Activated CD4-positive, alpha-beta T cell treated with anti-CD3 and anti-CD28 coated beads, Interleukin-2, amount 50 U/mL, for 16 hours (primary cell): Measurements from ENCODE around the gene BRD7.

ENCODE experiments used
- DNase-seq: peaks from one replicate; pipeline ENCODE4 v3.0.0-alpha.2; 2020

BRD7 gene

DNA sequence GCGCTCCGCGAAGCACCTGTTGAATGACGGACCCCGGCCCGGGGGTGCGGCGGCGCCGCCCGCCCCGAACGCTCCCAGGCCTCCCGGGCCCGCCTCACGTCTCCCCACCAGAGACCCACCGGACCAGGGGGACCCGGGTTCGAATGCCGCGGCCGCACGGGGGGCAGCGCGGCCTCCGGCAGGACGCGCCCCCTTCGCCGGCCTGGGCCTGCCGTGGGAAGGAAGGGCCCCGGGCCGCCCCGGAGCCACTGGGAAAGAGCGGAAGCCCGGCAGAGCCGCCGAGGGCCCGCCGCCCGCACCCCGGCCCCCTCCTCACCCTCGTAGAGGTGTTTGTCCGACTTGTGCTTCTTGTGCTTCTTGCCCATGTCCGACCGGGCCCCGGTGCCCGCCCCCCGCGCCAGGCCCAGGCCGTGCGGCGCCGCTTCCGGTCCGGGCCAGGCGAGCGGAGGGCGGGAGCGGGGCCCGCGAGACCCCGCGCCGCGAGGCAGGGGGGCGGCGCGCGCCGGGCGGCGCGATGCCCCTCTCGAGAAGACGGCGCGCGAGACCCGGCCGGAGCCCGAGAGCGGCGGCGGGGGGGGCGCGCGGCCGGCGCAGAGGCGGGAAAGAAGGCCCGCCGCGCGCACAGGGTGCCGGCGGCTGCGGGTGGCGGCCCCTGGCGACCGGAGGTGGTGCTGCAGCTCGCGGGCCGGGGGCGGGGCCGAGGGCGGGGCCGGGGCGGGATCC is at the start of gene BRD7:
TSS of gene BRD7 (minus strand) at position 579 of the 723 bp plus-strand sequence. CDS start at position 365, 214 bp downstream.
- DNase-seq: peak; percentile 63

DNA sequence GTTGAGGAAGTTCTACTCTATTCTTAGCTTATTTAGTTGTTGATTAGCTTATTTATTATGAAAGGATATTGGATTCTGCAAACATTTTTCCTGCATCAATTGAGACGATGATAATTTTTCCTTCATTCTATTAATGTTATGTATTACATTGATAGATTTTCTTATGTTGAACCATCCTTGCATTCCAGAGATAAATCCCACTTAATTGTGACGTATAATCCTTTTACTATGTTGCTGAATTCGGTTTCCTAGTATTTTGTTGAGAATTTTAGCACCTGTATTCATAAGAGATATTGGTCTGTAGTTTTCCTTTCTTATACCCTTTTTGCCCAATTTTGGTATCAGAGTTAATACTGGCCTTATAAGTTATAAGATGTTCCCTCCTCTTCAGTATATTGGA is 47.6 kb upstream of the BRD7 start:
- no peak for DNase-seq

DNA sequence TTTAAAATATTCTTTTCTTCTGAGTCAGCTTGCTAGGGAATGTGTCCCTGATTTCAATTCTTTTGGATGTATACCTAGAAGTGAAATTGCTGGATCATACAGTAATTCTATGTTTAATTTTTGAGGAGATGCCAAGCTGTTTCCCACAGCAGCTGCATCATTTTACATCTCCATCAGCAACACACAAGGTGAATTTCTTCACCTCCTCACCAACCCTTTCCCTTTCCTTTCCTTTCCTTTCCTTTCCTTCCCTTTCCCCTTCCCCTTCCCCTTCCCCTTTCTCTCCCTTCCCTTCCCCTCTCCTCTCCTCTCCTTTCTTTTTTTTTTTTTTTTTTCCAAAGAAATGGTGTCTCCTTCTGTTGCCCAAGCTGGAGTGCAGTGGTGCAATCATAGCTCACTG is 45.4 kb upstream of the BRD7 start:
- DNase-seq: no peak

DNA sequence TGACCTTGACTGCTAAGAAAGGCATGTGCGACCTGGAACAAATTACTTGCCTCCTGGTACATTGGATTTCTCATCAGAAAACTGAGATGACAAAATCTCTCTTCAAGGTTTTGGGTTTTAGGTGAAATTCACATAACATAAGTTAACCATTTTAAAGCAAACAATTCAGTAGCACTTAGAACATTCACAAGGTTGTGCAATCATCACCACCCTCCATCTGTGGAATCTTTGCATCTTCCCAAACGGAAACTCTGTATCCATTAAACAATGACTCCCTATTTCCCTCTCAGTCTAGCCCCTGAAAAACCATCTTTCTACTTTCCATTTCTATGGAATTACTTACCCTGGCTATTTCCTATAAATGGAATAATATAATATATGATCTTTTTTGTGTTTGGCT is 42.2 kb upstream of the BRD7 start:
- no peak for DNase-seq

DNA sequence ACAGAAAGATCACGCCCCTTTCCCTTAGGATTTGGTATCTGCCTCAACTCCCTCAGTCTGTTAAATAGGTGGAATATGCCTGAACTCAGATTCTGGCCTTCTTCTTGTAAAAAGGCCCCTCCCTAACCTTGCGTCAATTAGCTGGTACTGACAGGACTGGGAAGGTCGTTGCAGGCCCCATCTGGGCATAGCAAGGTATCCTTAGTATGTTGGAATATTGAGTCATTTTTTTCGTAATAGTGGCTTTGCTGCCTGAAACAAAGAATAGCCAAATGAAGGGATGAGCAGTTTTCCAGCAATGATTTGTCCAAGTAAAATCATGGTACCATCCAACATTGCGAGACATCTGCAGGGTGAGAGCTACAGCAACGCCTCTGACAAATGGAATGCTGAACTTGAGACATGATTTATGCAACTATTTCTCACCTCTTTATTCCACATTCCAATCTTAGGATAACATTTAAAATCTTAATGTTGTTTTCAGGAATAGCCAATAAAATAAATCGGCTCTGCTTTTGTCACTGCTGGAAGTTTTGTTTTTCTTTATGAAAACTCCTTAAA is 39.3 kb upstream of the BRD7 start:
- no peak for DNase-seq

DNA sequence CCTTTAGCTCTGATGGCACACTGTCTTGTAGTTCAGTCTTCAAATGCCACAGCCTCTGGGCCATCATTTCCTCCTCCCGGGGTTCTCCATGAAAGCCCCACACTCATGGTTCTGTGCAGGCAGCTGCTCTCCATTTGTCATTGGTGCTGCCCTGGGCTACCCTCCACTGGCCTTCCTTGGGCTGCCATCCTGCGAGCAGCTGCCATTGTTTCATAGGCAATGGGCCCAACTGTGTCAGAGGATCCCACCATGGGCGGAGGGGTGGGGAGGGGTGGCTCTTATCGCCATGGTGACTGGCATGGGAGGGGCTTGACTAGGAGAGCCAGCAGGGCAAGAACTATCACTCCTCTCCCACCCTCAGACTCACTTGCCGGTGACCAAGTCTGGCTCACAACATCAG is 38.6 kb upstream of the BRD7 start:
- DNase-seq: no peak

DNA sequence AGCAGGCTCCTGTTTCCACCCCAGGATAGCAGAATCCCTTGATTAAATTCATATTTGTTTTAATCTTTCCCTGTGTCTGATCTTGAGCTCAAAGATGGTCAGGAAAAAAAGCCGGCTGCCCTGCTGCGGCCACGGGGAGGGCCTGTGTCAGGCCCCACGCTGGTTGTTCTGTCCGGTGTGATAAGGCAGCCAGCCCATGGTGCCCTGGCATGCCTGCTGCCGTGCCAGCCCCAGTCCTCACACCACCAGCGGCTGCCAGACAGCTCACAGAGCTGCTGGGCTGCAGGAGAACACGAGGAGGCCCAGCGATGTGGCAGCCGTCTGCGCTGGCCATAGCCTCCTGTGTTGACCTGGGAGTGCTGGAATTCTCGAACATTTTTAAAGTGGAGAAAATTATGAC is 34.7 kb upstream of the BRD7 start:
- DNase-seq: no peak

DNA sequence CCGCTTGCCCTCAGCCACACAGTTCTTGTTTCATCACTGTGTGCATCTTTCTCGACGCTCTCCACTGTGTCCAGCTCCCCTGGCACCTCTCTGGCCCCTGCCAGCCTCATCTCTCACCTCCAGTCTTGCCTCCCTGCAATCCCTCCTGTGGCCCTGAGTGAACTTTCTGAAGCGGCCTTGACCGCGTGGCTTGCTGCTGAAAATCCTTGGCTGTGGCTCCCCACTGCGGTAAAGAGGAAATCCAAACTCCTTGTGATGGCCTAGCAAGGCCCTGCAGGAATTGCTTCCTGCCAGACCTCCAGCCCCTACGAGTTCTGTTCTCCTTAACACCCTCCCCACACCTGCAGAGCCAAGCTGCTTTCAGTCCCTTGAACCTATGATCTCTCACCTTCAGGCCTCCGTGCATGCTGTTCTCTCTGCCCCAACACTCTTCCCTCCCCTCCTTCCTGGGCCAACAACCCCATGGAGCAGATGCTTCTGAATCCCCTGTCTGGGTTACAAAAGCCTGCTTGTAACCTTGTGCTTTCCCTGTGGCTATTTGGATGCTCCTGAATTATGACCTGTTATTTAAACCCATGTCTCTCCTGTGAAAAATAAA is 33.6 kb upstream of the BRD7 start:
- DNase-seq: no peak

DNA sequence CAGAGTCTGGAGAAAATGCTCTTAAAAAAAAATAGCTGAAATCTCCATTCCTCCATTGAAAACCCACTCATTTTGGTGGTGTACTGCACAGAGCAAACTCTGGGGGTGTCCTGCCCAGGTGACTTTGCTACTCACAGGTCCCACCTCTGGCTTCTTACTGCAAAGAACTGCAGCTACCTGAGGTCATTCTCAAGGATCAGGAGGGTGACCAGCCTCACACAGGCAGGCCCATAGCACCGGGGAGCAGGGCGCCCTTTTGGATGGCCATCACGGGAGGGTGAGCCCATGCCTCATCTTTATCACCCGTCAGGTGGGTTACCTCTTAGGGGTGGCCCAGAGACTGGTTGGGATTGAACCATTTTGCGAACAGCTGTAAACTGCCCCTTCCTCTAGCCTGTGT is 32.6 kb upstream of the BRD7 start:
- no peak for DNase-seq

DNA sequence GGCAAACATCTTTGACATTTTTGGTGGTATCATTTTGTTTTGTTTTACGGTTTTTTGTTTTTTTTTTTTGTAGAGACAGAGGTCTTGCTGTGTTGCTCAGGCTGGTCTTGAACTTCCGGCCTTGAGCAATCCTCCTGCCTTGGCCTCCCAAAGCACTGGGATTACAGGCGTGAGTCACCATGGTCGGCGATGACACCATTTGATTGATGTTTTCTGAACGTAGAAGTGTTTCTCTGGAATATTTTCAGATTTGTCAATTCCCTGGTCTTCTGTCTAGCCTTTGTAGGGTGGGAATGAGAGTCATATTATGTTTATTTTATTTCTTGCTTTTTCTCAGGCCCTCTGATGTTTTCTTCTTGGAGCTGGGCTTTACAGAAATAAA is 32.2 kb upstream of the BRD7 start:
- DNase-seq: no peak

DNA sequence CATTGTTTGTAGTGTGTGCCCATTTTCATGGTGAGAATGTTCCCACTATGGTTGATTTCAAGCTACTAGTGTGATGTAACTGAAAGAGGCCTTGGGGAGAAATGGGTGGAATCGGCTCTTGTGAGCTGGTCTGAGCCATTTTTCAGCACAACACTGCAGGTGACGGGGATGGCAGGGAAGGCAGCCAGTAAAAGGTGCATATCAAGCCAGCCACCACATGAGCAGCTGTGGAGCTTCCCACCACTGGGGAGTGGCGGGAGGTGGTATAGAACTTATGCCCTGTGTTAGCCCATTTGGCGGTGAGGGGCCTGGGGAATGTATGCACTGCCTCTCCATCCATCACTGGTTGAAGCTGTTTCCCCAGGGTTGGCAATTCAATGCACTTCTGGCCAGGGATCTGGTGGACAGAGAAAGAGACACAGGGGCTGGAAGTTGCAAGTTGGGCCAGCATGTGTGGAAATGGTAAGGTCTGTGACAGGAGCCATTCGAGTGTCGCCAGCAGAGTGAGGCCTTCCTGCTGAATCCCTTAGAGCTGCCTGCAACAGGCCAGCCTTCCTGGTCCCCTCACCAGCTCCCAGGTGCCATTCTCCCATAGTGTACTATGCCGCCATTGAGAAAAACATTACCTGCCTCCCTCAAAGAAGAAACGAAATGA is 31.7 kb upstream of the BRD7 start:
- no peak for DNase-seq

DNA sequence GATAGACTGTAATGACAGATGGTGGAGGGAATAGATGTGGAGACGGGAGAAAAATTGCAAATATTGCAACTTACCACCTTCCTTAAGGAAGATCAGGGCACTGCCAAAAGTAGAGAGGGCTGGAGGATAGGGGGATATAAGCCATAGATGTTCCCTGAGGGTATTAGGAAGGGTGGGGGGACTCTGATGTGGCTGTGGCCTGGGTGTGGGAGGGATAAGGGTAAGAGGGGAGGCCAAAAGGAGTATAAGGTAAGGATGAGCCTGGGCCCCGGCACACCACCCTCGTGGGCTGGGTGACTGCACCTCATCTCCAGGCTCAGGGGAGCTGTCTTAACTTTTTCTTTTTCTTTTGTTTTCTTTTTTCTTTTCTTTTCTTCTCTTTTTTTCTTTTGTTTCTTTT is 30.6 kb upstream of the BRD7 start:
- DNase-seq: no peak

DNA sequence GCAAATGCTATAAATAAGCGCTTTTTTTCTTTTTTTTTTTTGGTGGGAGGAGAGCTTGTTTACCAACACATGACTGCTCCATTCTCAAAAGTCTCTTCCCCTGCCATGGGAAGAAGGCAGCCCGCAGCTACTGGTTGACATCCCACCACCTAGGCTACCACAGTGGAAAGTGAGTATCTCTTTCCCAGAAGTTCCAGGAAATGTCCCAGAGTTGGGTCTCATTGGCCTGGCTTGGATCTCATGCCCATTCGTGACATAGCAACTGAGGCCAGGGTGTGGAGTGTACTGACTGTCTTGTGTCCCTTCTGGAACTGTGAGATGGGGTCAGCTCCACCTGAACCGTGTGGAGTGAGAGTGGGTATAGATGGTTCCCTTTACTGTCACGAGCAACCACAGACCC is 29.5 kb upstream of the BRD7 start:
- DNase-seq: no peak

DNA sequence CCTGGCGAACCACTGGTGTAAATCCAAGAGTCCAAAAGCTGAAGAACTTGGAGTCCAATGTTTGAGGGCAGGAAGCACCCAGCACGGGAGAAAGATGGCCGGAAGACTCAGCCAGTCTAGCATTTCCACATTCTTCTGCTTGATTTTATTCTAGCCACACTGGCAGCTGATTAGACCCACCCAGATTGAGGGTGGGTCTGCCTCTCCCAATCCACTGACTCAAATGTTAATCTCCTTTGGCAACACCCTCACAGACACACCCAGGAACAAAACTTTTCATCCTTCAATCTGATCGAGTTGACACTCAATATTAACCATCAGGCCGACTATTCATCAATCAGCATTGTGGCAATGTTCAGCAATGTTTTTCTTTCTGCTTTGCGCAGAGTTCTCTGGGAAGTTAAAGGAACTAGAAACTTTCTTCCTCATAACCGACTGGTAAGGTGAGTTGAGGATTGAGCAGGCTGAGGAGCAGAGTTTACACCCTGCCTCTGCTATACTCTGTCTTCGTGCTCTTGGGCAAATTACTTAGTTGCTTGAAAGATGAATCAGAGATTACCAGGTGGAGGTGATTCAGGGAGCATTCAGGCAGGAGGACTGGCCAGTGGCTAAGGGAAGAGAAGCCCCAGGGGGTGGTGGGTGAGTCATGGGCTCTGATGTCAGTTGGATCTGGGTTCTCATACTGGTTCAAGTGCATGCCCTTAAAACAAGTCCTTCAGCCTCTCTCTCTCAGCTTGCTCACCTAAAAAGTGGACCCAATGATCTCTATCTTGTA is 28.2 kb upstream of the BRD7 start:
- DNase-seq: no peak

DNA sequence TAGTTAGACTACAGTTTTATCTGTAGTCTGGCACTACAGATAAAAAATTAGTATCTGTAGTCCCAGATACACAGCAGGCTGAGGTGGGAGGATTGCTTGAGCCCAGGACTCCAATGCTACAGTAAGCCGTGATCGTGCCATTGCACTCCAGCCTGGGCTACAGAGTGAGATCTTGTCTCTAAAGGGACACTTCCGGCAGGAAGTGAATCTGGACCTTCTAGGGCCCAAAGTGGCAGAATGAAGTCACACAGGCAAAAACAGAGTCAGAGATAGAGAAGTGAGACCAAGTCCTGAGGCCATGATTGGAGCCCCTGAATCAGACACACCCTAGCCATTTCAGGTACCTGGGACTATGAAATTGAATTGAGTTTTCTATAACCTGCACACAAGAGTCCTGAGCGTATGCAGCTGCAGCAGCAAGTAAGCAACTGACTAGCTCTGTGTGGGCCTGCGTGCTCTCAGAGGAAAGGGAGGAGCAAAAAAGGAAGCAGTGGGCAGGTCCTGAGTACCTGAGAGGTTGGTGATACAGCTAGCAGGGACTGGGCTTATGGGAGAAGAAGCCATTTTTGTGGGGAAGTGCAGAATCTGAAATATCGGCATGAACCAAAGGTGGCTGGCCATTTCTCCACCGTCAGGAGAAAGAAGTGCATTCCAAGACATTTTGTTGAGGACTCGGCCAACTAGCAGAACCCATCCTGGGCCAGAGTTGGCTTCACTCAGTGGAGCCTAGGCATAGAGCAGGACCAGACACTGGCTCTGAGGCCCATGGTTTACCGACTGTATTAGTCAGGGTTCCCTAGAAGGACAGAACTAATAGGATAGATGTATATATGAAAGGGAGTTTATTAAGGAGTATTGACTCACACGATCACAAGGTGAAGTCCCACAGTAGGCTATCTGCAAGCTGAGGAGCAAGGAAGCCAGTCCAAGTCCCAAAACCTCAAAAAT is 27.2 kb upstream of the BRD7 start:
- no peak for DNase-seq

DNA sequence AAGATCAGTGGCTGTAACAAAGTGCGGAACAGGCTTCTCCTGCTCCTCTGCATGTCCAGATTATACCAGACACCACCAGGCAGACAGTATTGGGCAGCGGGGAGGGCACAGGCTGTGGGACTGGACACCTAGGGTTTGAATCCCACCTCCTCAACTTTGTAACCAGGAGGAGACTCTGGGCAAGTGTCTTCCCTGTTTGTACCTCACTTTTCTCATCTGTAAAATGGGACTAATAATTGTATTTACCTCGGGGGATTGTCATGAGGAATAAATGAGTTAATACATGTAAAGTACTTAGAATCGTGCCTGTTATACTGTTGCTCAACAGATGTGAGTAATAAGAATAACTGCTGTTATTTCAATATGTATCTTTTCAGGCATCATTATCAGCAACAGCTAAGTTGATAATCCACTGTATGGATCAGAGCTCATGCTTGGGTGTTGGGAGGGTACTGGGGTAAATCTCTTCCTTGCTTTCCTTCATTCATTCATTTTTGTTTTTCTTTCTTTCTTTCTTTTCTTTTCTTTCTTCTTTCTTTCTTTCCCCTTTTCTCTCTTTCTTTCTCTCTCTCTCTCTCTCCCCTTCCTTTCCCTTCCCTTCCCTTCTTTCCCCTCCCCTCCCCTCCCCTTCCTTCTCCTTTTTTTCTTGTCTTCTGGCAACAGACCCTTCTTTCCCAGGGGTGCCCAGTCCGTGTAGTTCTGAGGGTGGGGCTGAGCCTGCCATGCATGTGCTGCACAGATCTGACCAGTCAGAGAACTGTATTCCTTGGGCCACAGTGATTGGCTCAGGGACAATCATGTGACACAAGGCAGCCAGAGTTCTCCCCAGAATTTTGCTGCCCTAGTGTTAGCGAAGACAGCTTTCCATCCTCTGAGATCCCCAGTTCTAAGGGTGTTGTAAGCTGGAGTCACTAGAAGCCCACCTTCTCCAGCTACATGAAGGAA is 25.3 kb upstream of the BRD7 start:
- no peak for DNase-seq

DNA sequence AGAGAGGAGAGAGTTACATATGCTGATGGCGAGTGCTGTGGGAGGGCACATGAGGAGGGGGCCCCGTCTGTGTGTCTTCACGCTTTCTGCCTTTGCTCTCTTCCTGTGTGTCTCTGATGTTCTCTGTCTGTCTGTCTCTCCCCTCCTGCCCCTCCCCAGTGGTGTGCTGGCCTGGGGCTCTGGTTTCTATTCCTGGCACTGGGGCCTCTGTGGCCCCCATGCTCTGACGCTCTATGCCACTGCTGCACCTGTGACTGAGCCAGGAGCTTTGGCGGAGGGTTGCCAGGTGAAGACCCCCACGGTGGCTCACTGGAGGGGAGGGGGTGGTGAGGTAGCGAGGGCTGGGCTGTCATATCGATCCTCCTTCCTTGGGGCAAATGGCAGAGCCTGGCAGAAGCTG is 24.6 kb upstream of the BRD7 start:
- DNase-seq: no peak

DNA sequence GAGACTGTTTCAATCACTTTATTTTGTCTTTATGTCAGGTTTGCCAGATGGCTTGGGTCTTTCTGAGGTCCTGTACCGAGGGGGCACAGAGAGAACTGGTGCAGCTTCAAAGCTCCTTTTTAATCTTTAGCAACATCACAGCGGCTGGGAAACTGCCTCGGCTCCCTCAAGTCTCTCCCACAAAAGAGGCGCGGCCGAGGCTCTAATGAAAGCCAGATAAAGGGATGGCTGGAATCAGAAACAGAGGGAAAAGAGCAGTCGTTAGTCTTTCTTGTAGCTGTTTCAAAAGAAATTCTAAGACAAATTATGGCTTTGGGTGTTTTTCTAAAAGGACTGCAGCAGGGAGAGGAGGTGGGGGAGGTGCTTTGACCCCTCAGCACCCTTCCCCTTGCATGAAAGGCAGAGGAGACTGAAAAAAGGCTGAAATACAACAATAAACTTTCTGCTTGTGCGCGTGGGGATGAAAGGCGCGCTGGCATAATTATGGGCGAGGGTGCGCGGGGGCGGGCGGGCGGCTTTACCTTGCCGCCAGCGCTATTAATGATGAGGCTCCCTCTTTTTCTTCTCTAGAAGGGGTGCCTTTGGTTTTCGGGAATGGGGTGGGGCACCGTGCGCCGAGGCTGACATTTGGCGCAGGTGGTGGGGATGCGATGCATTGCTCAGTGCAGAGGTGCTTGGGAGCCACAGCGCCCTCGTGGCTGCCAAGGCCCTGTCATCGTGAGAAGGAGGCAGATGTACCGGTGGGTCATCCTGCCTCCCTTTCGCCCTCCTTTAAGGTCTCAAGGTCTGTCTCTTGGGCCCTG is 22.3 kb upstream of the BRD7 start:
- no peak for DNase-seq

DNA sequence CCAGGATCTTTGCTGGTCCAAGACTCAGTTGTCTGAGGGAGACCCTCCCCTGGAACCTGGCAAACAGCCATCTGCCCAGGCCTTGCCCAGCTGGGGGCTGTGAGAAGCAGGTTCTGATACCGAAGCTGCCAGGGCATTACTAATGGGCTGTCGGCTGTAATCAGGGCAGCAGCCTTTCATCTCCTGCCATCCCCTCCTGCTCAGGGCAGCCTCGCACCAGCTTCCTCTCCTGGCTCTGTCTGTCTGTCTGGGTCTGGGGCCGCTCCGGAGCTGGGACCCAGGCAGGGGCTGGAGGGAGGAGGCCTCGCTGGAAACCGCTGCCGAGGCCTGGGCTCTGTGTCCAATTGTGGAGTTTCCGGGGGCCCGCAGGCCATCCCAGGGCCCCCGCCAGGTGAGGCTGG is 21.6 kb upstream of the BRD7 start:
- no peak for DNase-seq

DNA sequence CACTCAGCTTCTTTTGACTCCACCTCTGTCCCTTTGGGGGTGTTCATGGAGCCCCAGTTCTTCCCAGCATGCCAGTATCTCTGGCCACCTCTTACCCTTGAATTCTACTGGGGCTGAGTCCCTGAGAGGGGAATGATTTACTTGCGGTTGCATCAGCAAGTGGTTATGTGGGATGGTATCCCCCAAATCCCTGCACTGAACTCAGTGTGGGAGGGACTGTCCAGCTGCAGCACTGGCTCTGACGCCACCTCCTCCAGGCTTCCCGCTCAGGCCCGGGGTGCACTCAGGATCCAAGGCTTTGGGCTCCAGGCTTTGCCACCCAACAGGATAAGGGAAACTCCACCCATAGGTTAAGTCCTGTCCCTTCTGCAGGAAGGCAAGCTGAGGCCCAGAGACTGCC is 21.1 kb upstream of the BRD7 start:
- DNase-seq: no peak
